ENCODE data around the gene PARVB. TPM values are rescaled to one million over a fixed set of nuclear protein-coding genes. Genes with fewer than 3 reads are reported as not detected.

The PARVB gene
- total and polyA plus RNA-seq, 2 of the 8 experiments (the other 6 are each of a cell fraction or from before 2014, with no cell fraction given), result 14.5 to 18.6 TPM

- no peaks in the 10 kb centered on the region for H3K27me3 ChIP-seq (replicated peaks in 1 of 4; ENCODE audit: control insufficient read depth in 3 of 4, extremely low read depth in 1 of 4, insufficient read depth in 3 of 4, low read length in 3 of 4)
- H3K27ac ChIP-seq (ENCODE audit: low read depth, low read length), result no peak overlapping the region
- ChIA-PET CTCF (ENCODE audit: partially characterized antibody) (interaction anchor here (1.4 to 1.5 kb wide), 2 partner anchors 71 to 72 kb away, joined by 4 to 5 read pairs; no protein-coding TSS in a partner anchor), POLR2A (ENCODE audit: partially characterized antibody) (no interaction called here)
- H4K5ac ChIP-seq (ENCODE audit: insufficient read length, low read depth, low read length), result no peak overlapping the region
- no peaks in the 10 kb centered on the region for H3K23me2 ChIP-seq (ENCODE audit: low read depth, low read length)
- no peak overlapping the region for H4K91ac ChIP-seq (replicated peaks; ENCODE audit: insufficient read length, low read length)
- FAIRE-seq, result no peak
- no peak overlapping the region for H2AFZ ChIP-seq (ENCODE audit: low read length)
- H4K20me1 ChIP-seq (replicated peaks in 1 of 2; ENCODE audit: control insufficient read depth in 1 of 2, insufficient read depth in 2 of 2, low read length in 2 of 2), result peaks cover 0 to 1% of the 10 kb centered on the region in 2 experiments
- H2BK15ac ChIP-seq (ENCODE audit: low read length), result no peak overlapping the region
- H2BK120ac ChIP-seq (replicated peaks; ENCODE audit: low read depth, low read length), result no peak overlapping the region
- H3K23ac ChIP-seq (ENCODE audit: insufficient read length), result no peak overlapping the region
- no peak overlapping the region for H3K4me3 ChIP-seq (ENCODE audit: extremely low read depth in 1 of 4, insufficient read depth in 2 of 4, low read depth in 3 of 4, low read length in 4 of 4)
- no peaks in the 10 kb centered on the region for H3K79me1 ChIP-seq (ENCODE audit: low read depth, low read length)
- no peak overlapping the region for H3K14ac ChIP-seq (ENCODE audit: insufficient read length)
- no peak overlapping the region for H2AK5ac ChIP-seq (ENCODE audit: low read depth, low read length)
- no peak for DNase-seq (ENCODE audit: low read depth in 1 of 2, low spot score in 2 of 2)
- H3K4me2 ChIP-seq (ENCODE audit: insufficient read depth in 1 of 2, low read depth in 2 of 2, low read length in 2 of 2), result no peak overlapping the region
- H3K18ac ChIP-seq (ENCODE audit: extremely low read depth, low read length), result no peak overlapping the region
- H3K56ac ChIP-seq (replicated peaks; ENCODE audit: insufficient read length, low read depth, low read length), result no peak overlapping the region
- H2BK20ac ChIP-seq (ENCODE audit: low read length), result no peak overlapping the region
- no peaks in the 10 kb centered on the region for H3K9me3 ChIP-seq (ENCODE audit: insufficient read depth in 2 of 2, low read depth in 1 of 2, low read length in 1 of 2)
- H3K9ac ChIP-seq (replicated peaks in 1 of 4; ENCODE audit: extremely low read depth in 1 of 4, low read depth in 3 of 4, low read length in 3 of 4), result no peak overlapping the region
- 92% methylated on average over 7 of the region's 7 CpGs; no CpG with 5 or more reads in 1 of the 2 experiments for WGBS, 2 experiments (ENCODE audit: extremely low coverage in 1 of 2, insufficient coverage in 1 of 2, insufficient read length in 1 of 2, insufficient replicate concordance in 2 of 2, low coverage in 1 of 2, low lambda C conversion rate in 2 of 2, missing lambda C conversion rate in 1 of 2)
- H2BK5ac ChIP-seq (ENCODE audit: low read depth, low read length), result no peak overlapping the region
- no peaks in the 10 kb centered on the region for H3K79me2 ChIP-seq (ENCODE audit: control insufficient read depth in 1 of 2, insufficient read depth in 2 of 2, low read length in 2 of 2)
- no peaks in the 10 kb centered on the region for H3K4me1 ChIP-seq (replicated peaks in 1 of 4; ENCODE audit: control insufficient read depth in 3 of 4, insufficient read depth in 4 of 4, low read length in 3 of 4)
- H3K4ac ChIP-seq (replicated peaks; ENCODE audit: insufficient read length, low read depth, low read length), result no peak overlapping the region
- no peaks in the 10 kb centered on the region for H3K36me3 ChIP-seq (ENCODE audit: control insufficient read depth in 2 of 4, insufficient read depth in 4 of 4, low read length in 3 of 4)
- H4K8ac ChIP-seq (ENCODE audit: extremely low read depth, insufficient read depth, low read length), result no peak overlapping the region
- H2BK12ac ChIP-seq (ENCODE audit: low read depth, low read length), result no peak overlapping the region
- no peak for TF ChIP-seq POLR2A (IDR thresholded peaks at IDR 0.05; ENCODE audit: control extremely low read depth in 1 of 2, low read depth in 2 of 2, low read length in 2 of 2)
- TF ChIP-seq BRCA1 (IDR thresholded peaks at IDR 0.05; ENCODE audit: low read depth, low read length), result no peak
- TF ChIP-seq TCF12 (IDR thresholded peaks at IDR 0.05; ENCODE audit: low read depth, low read length), result no peak
- TF ChIP-seq GTF2F1 (IDR thresholded peaks at IDR 0.05; ENCODE audit: borderline replicate concordance, low read depth, low read length), result no peak
Measured at GRCh38 chr22:44012591-44012990, 11.5 kb upstream of the PARVB start.
